PC-3 (cell line): ENCODE measurements around the gene WEE2.

Experiments
- EZH2 ChIP-seq: fragments of 300-600 bp; sonication (generic); IDR thresholded peaks from one replicate; pipeline ENCODE4 v1.6.1; 2017; ENCODE audit warnings: antibody characterized with exemption, mild to moderate bottlenecking, low read length; ENCODE audit not compliant: unreplicated experiment
- TF ChIP-seq, protein P1 (sequence below): fragments of 300-600 bp; sonication (generic); conservative IDR thresholded peaks from 2 replicates; pipeline ENCODE4 v1.5.1; 2017; ENCODE audit warnings: antibody characterized with exemption, low read depth, mild to moderate bottlenecking, low read length

DNA sequence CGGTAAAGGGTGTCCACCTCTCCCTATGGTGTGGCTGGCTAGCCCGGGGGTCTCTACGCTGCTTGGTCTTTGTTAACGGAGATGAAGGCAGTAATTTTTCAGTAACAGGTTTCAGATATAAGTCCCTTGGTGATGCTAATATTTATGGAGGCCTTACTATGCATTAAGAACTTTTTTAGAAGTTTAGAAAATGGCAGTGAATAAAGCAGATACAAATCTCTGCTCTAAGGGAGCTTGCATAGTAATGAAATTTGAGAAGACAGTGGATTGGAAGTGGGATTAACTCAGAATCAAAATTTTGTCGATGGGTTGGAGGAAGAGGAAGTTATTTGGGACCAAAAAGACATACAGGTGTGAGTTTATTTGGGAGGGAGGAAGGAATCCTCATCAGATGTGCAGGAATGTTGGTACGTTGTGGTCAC lies 30.4 kb downstream of the WEE2 start:
- TF ChIP-seq, protein P1, sequence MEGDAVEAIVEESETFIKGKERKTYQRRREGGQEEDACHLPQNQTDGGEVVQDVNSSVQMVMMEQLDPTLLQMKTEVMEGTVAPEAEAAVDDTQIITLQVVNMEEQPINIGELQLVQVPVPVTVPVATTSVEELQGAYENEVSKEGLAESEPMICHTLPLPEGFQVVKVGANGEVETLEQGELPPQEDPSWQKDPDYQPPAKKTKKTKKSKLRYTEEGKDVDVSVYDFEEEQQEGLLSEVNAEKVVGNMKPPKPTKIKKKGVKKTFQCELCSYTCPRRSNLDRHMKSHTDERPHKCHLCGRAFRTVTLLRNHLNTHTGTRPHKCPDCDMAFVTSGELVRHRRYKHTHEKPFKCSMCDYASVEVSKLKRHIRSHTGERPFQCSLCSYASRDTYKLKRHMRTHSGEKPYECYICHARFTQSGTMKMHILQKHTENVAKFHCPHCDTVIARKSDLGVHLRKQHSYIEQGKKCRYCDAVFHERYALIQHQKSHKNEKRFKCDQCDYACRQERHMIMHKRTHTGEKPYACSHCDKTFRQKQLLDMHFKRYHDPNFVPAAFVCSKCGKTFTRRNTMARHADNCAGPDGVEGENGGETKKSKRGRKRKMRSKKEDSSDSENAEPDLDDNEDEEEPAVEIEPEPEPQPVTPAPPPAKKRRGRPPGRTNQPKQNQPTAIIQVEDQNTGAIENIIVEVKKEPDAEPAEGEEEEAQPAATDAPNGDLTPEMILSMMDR, result no peak
- TF ChIP-seq EZH2, result no peak
